ENCODE measurements around the gene FLVCR2. TPM values are rescaled to one million over a fixed set of nuclear protein-coding genes. Genes with fewer than 3 reads are reported as not detected.
"Not testable (repeated sequence)": the region's sequence is repeated elsewhere in the genome, so short reads cannot be mapped to it uniquely, and the experiment has no call there.

The FLVCR2 gene
- polyA plus RNA-seq, 1 of the 3 experiments (the other 2 are of a cell fraction) = 0.05 TPM

GRCh38 chr14:75597149-75597548, 18.7 kb downstream of the FLVCR2 start:
- Histone ChIP-seq H3K9me2 (no peaks in the 10 kb centered on the region), H3K9me3 (no peaks in the 10 kb centered on the region), H2AFZ (ENCODE audit: low read depth) (no peak overlapping the region), H3K4me3 (ENCODE audit: low read depth in 2 of 2, low read length in 1 of 2) (no peak overlapping the region), H3K4me2 (no peak overlapping the region), H3K36me3 (replicated peaks in 1 of 2; ENCODE audit: control insufficient read depth in 1 of 2, insufficient read depth in 2 of 2, low read length in 1 of 2) (no peaks in the 10 kb centered on the region), H3K27ac (ENCODE audit: low read depth in 2 of 2, low read length in 1 of 2) (no peak overlapping the region), H3K9ac (no peak overlapping the region), H3F3A (replicated peaks; ENCODE audit: insufficient read depth) (no peaks in the 10 kb centered on the region), H3K4me1 (ENCODE audit: control insufficient read depth in 1 of 2, insufficient read depth in 2 of 2, low read depth in 1 of 2, low read length in 1 of 2) (no peaks in the 10 kb centered on the region), H3K79me2 (ENCODE audit: insufficient read depth) (no peaks in the 10 kb centered on the region), H3K27me3 (ENCODE audit: insufficient read depth) (no peaks in the 10 kb centered on the region; the same call in 1 of the 2 replicates), H4K20me1 (ENCODE audit: insufficient read depth) (no peaks in the 10 kb centered on the region)
- TF ChIP-seq MEF2A (IDR thresholded peaks at IDR 0.05; ENCODE audit: borderline replicate concordance, low read depth) (no peak), NRF1 (IDR thresholded peaks at IDR 0.05; ENCODE audit: low read depth, low read length) (no peak), POLR2AphosphoS5 (IDR thresholded peaks at IDR 0.05; ENCODE audit: low read depth, low read length) (no peak), MXI1 (IDR thresholded peaks at IDR 0.05; ENCODE audit: low read depth, low read length) (no peak), TEAD4 (IDR thresholded peaks at IDR 0.05; ENCODE audit: borderline replicate concordance, insufficient read depth) (no peak), FOXJ3 (CRISPR knock-in tag; IDR thresholded peaks at IDR 0.05) (no peak), ELF1 (IDR thresholded peaks at IDR 0.05) (no peak)
- 12% methylated on average over 3 of the region's 3 CpGs for WGBS (ENCODE audit: low lambda C conversion rate)
- POLR2A ChIA-PET = interaction anchor here (0.6 kb wide), 1 partner anchor 537 kb away, joined by 3 read pairs; no protein-coding TSS in a partner anchor
- DNase-seq = no peak
- CTCF ChIA-PET = interaction anchor here (2.0 to 2.7 kb wide), 2 partner anchors 19 to 57 kb away, joined by 6 to 18 read pairs; partner anchors contain the start of gene FLVCR2

DNA sequence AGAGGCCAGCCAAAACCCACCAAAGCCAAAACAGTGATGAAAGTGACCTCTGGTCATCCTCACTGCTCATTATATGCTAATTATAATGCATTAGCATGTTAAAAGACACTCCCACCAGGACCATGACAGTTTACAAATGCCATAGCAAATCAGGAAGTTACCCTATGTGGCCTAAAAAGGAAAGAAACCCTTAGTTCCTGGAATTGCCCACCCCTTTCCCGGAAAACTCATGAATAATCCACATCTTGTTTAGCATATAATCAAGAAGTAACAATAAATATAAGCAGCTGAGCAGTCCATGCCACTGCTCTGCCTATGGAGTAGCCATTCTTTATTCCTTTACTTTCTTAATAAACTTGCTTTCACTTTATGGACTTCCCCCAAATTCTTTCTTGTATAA, 21.7 kb downstream of the FLVCR2 start:
- H3K4me3 ChIP-seq (ENCODE audit: low read depth in 2 of 2, low read length in 1 of 2); POLR2A ChIA-PET; H3K4me2 ChIP-seq; H3K9me2 ChIP-seq; H3K27me3 ChIP-seq (ENCODE audit: insufficient read depth); H3F3A ChIP-seq (replicated peaks; ENCODE audit: insufficient read depth); H3K27ac ChIP-seq (ENCODE audit: low read depth in 2 of 2, low read length in 1 of 2); H3K36me3 ChIP-seq (replicated peaks in 1 of 2; ENCODE audit: control insufficient read depth in 1 of 2, insufficient read depth in 2 of 2, low read length in 1 of 2); H3K4me1 ChIP-seq (ENCODE audit: control insufficient read depth in 1 of 2, insufficient read depth in 2 of 2, low read depth in 1 of 2, low read length in 1 of 2); H3K79me2 ChIP-seq (ENCODE audit: insufficient read depth); H3K9me3 ChIP-seq; H2AFZ ChIP-seq (ENCODE audit: low read depth); H4K20me1 ChIP-seq (ENCODE audit: insufficient read depth); H3K9ac ChIP-seq; DNase-seq: not testable (repeated sequence)
- 47% methylated on average over 1 of the region's 1 CpG for WGBS (ENCODE audit: low lambda C conversion rate)
- CTCF ChIA-PET = interaction anchor here (1.2 kb wide), 1 partner anchor 23 kb away, joined by 3 read pairs; no protein-coding TSS in a partner anchor

DNA sequence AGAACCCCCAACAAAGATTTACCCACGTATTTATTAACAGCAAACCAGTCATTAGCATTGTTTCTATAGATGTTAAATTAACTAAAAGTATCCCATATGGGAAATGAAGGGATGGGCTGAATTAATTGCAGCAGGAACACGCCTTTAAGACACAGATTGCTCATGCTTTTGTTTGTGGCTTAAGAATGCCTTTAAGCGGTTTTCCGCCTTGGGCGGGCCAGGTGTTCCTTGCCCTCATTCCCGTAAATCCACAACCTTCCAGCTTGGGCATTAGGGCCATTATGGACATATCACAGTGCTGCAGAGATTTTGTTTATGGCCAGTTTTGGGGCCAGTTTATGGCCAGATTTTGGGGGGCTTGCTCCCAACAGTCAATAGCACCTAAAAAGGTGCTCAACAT, 22.6 kb downstream of the FLVCR2 start:
- H3K4me1 ChIP-seq (ENCODE audit: control insufficient read depth in 1 of 2, insufficient read depth in 2 of 2, low read depth in 1 of 2, low read length in 1 of 2); H3K4me2 ChIP-seq; DNase-seq; H3K4me3 ChIP-seq (ENCODE audit: low read depth in 2 of 2, low read length in 1 of 2); H3K36me3 ChIP-seq (replicated peaks in 1 of 2; ENCODE audit: control insufficient read depth in 1 of 2, insufficient read depth in 2 of 2, low read length in 1 of 2); H2AFZ ChIP-seq (ENCODE audit: low read depth); H3K27me3 ChIP-seq (ENCODE audit: insufficient read depth); H3K79me2 ChIP-seq (ENCODE audit: insufficient read depth); H3K9ac ChIP-seq; H3F3A ChIP-seq (replicated peaks; ENCODE audit: insufficient read depth); H3K9me2 ChIP-seq; H4K20me1 ChIP-seq (ENCODE audit: insufficient read depth); POLR2A ChIA-PET; H3K9me3 ChIP-seq; H3K27ac ChIP-seq (ENCODE audit: low read depth in 2 of 2, low read length in 1 of 2): not testable (repeated sequence)
- CTCF ChIA-PET = interaction anchor here (1.2 kb wide), 1 partner anchor 24 kb away, joined by 3 read pairs; no protein-coding TSS in a partner anchor
- 63% methylated on average over 6 of the region's 6 CpGs for WGBS (ENCODE audit: low lambda C conversion rate)

- TF ChIP-seq FOXJ3 (CRISPR knock-in tag; IDR thresholded peaks at IDR 0.05) (no peak), TCF12 (IDR thresholded peaks at IDR 0.05) (no peak)
Measured at GRCh38 chr14:75602503-75602902, 24.1 kb downstream of the FLVCR2 start.

More at GRCh38 chr14:75602503-75602902, 24.1 kb downstream of the FLVCR2 start:
- Histone ChIP-seq H3K27ac (ENCODE audit: low read depth in 2 of 2, low read length in 1 of 2) (no peak overlapping the region), H3K4me1 (ENCODE audit: control insufficient read depth in 1 of 2, insufficient read depth in 2 of 2, low read depth in 1 of 2, low read length in 1 of 2) (no peaks in the 10 kb centered on the region; a peak in 1 of 4 replicates), H4K20me1 (ENCODE audit: insufficient read depth) (no peaks in the 10 kb centered on the region), H3K9me3 (no peaks in the 10 kb centered on the region), H3K9ac (no peak overlapping the region), H3K79me2 (ENCODE audit: insufficient read depth) (no peaks in the 10 kb centered on the region), H2AFZ (ENCODE audit: low read depth) (no peak overlapping the region), H3F3A (replicated peaks; ENCODE audit: insufficient read depth) (no peaks in the 10 kb centered on the region), H3K4me2 (no peak overlapping the region), H3K27me3 (ENCODE audit: insufficient read depth) (peaks cover 9% of the 10 kb centered on the region; the same call in 1 of the 2 replicates), H3K9me2 (no peaks in the 10 kb centered on the region), H3K36me3 (replicated peaks in 1 of 2; ENCODE audit: control insufficient read depth in 1 of 2, insufficient read depth in 2 of 2, low read length in 1 of 2) (no peaks in the 10 kb centered on the region), H3K4me3 (ENCODE audit: low read depth in 2 of 2, low read length in 1 of 2) (no peak overlapping the region)
- CTCF ChIA-PET = interaction anchor here (1.3 to 2.1 kb wide), 4 partner anchors 14 to 52 kb away, joined by 3 to 7 read pairs (median 4); no protein-coding TSS in a partner anchor
- WGBS (ENCODE audit: low lambda C conversion rate) = 45% methylated on average over 3 of the region's 3 CpGs
- DNase-seq = no peak
- POLR2A ChIA-PET = no interaction called here

Data from SK-N-SH (cell line).